WERI-Rb-1 (cell line): ENCODE measurements around the gene NIPAL3.
A peak's percentile ranks its signal among the peaks of the same experiment; 100 is the strongest.

Experiments
- DNase-seq: peaks from one replicate; pipeline ENCODE4 v3.0.0-alpha.2; 2020
- H3K27ac ChIP-seq: fragments of 250-450 bp; sonication (Bioruptor Pico); 2 replicates; pipeline ENCODE4 v1.5.1; 2020; ENCODE audit warnings: mild to moderate bottlenecking, moderate library complexity
- H3K27me3 ChIP-seq: fragments of 250-450 bp; sonication (Bioruptor Pico); 2 replicates; pipeline ENCODE4 v1.5.1; 2021; ENCODE audit warnings: mild to moderate bottlenecking, low read depth, moderate library complexity; ENCODE audit not compliant: insufficient read depth, severe bottlenecking
- H3K36me3 ChIP-seq: fragments of 250-450 bp; sonication (Bioruptor Pico); 2 replicates; pipeline ENCODE4 v1.5.1; 2020; ENCODE audit warnings: mild to moderate bottlenecking, moderate library complexity
- H3K4me3 ChIP-seq: 2 replicates; pipeline ENCODE4 v1.5.1; 2011; ENCODE audit warnings: low read depth, mild to moderate bottlenecking, control low read depth, low read length
- H3K9me3 ChIP-seq: fragments of 250-450 bp; sonication (Bioruptor Pico); 2 replicates; pipeline ENCODE4 v1.5.1; 2021; ENCODE audit warnings: mild to moderate bottlenecking, moderate library complexity; ENCODE audit not compliant: severe bottlenecking
- TF ChIP-seq, protein P1 (sequence below): IDR thresholded peaks from 2 replicates; pipeline ENCODE4 v1.5.1; 2011; ENCODE audit warnings: low read depth, mild to moderate bottlenecking, control low read depth, inconsistent platforms, low read length

NIPAL3 gene

DNA sequence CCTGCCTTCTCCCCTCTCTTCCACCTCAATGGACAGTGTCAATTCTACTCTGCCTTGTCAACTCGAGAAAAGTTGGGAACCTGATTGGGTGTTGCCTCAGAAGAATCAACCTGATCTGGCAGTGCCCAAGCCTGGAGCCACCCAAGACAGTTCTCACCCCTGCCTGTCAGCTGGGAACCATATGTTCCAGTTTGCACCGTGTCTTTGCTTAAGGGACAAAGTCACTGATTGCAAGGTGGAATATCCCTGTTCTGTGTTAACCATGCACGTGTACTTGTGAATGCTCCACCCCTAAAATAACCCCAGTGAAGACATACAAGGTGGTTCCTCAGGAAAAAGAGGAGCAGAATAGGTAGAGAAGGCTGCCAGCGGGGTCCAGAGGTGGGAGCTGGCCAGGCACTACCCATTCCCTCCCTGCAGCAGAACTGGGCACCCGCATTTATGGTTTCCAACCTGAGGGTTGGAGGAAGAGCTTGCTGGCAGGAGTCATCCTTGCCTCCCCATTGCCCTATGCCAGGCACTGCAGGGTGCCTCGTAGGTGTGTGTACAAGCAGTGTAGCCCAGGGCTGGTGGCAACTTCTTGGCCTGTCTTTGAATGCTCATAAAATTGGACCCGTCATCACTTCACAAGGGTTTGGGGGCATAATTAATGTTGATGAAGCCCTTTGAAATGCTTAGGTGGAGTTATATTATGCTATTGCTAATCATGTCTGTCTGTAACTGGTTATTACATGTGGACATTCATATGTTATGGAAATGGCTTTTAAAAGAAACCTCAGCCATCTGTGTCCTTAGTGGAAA, 11.3 kb downstream of the NIPAL3 start:
- Histone ChIP-seq H3K9me3 (no peaks in the 10 kb centered on the region), H3K27ac (no peak overlapping the region), H3K27me3 (no peaks in the 10 kb centered on the region), H3K36me3 (peaks cover 7% of the 10 kb centered on the region), H3K4me3 (no peak overlapping the region)
- TF ChIP-seq, protein P1, sequence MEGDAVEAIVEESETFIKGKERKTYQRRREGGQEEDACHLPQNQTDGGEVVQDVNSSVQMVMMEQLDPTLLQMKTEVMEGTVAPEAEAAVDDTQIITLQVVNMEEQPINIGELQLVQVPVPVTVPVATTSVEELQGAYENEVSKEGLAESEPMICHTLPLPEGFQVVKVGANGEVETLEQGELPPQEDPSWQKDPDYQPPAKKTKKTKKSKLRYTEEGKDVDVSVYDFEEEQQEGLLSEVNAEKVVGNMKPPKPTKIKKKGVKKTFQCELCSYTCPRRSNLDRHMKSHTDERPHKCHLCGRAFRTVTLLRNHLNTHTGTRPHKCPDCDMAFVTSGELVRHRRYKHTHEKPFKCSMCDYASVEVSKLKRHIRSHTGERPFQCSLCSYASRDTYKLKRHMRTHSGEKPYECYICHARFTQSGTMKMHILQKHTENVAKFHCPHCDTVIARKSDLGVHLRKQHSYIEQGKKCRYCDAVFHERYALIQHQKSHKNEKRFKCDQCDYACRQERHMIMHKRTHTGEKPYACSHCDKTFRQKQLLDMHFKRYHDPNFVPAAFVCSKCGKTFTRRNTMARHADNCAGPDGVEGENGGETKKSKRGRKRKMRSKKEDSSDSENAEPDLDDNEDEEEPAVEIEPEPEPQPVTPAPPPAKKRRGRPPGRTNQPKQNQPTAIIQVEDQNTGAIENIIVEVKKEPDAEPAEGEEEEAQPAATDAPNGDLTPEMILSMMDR, result no peak
- no peak for DNase-seq

DNA sequence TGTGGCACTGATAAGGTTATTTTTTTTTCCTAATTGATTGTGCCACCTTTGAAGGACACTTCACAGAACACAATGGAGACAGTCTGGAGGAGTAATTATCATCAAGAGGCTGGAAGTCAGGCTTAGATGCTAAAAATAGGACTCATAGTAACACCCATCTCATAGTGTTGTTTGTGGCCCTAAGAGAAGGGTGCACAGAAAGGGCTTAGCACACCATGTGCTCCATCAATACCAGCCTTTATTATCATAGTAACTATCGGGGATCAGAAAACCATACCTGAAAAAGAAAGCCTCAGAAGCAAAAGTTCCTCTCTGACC, 11.9 kb downstream of the NIPAL3 start:
- DNase-seq, result no peak
- Histone ChIP-seq H3K27me3 (no peaks in the 10 kb centered on the region), H3K4me3 (no peak overlapping the region), H3K9me3 (no peaks in the 10 kb centered on the region), H3K36me3 (peaks cover 2% of the 10 kb centered on the region), H3K27ac (no peak overlapping the region)
- TF ChIP-seq, protein P1, result no peak

DNA sequence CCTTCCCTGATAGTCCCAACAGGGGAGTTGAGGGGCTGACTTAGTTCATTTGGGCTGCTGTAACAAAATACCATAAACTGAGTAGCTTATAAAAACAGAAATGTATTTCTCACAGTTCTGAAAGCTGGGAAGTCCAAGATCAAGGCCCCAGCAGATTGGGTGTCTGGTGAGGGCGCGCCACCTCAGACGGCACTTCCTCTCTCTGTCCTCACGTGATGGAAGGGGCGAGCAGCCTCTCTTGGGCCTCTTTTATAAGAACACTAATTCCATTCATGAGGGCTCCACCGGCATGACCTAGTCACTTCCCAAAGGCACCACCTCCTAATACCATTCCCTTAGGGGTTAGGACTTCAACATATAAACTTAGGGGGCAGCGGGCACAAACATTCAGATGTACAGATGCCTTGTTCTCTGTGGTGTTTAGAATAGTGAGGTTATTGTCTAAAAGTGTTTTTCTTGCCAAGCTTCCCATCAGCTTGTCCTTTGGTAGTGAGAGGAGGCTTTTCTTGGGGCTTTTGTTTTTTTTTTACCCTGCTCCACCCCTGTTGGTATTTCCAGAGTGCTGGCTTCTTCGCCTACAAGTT, 20.3 kb downstream of the NIPAL3 start:
- DNase-seq, result no peak
- Histone ChIP-seq H3K4me3 (no peak overlapping the region), H3K36me3 (peaks cover 3% of the 10 kb centered on the region; the same call in 1 of the 2 replicates), H3K27ac (no peak overlapping the region), H3K27me3 (no peaks in the 10 kb centered on the region), H3K9me3 (no peaks in the 10 kb centered on the region)
- TF ChIP-seq, protein P1, result no peak

DNA sequence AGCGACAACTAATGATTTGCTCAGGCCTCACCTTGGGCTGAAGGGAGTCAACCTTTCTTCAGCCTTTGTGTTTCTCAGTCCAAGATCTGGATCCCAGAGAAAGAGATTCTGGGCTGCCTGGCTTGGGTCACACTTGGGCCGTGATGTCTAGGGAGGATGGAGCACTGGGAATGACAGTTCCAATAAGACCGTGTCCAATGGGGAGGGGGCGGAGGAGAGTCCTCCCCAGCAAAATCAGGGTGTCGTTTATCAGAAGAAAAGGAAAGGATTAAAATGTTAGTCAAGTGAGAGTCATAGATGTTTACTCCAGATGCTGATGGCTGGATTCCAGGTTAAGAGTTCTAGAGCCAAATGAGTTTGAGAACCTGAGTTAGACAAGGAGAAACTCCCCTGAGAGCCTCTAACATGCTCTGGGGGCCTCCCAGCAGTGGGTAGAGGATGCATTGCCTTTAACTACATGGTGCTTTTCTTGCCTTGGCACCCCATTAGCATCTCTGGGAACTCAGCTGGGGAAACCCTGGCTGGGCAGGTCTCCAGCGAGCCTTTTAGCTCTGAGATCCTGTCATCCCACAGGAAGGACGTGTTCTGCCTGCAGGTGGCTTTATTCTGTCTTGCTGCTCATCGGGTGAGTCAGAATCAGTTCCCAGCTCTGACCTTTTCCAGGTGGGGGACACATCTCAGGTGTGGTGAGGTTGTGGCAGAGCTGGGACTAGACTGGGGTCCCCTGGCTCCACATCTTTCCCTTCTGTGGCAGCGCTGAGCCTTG, 22.2 kb downstream of the NIPAL3 start:
- H3K4me3 ChIP-seq, result peak overlapping the region; percentile 6; the same call in 1 of the 2 replicates
- no peaks in the 10 kb centered on the region for H3K27me3 ChIP-seq

DNA sequence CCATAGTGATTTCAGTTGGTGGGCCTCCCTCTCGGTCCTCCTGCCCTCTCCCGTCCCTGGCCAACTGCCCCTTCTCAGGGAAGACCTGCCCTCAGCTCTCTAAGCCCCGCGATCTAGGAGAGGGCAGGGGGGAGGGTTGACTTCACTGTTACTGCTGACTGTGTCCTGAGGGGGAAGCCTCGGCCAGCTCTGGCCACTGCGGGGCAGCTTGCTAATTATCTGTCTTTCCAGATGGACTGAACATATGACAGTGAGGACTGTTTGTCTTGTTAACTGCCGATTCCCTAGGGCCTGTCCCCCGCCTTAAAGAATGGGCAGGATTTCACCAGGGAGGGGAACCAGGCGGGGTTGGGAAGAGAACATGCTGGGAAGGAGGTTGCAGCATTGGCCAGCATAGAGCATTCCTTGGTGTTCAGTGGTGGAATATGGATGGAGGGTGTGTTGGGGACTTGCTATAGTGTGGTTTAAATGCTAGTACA, 22.9 kb downstream of the NIPAL3 start:
- H3K36me3 ChIP-seq, result no peaks in the 10 kb centered on the region
- TF ChIP-seq, protein P1, result peak; percentile 37; the same call in 1 of the 2 replicates
- DNase-seq, result peak; percentile 92
- no peaks in the 10 kb centered on the region for H3K9me3 ChIP-seq
- H3K4me3 ChIP-seq, result peak overlapping the region; percentile 6; the same call in 1 of the 2 replicates
- peak overlapping the region; percentile 66 for H3K27ac ChIP-seq
- H3K27me3 ChIP-seq, result no peaks in the 10 kb centered on the region

More for the DNA sequence above, 22.2 kb downstream of the NIPAL3 start:
- no peak for DNase-seq
- Histone ChIP-seq H3K27ac (peak overlapping the region; percentile 66), H3K36me3 (peaks cover 3% of the 10 kb centered on the region; the same call in 1 of the 2 replicates), H3K9me3 (no peaks in the 10 kb centered on the region)
- TF ChIP-seq, protein P1, result no peak
